SK-N-SH treated with all-trans-retinoic acid at 6 μM for 48 hours (cell line): ENCODE results near the gene EIF3M.

Experiments used
- ARNTL ChIP-seq: fragments of 450-650 bp; formaldehyde crosslinking; IDR thresholded peaks from 2 replicates; pipeline ENCODE4 v1.5.0; 2020; ENCODE audit warnings: low read depth, mild to moderate bottlenecking, moderate library complexity, borderline replicate concordance
- ESRRG ChIP-seq: fragments of 250-450 bp; sonication (Bioruptor Pico); IDR thresholded peaks from 2 replicates; pipeline ENCODE4 v1.6.1; 2021; ENCODE audit warnings: mild to moderate bottlenecking
- ISL1 ChIP-seq: fragments of 250-450 bp; sonication (Bioruptor Pico); IDR thresholded peaks from 2 replicates; pipeline ENCODE4 v2.1.2; 2022; ENCODE audit warnings: mild to moderate bottlenecking, moderate library complexity
- PATZ1 ChIP-seq: fragments of 250-450 bp; sonication (Bioruptor Pico); IDR thresholded peaks from 2 replicates; pipeline ENCODE4 v1.8.0; 2020; ENCODE audit warnings: mild to moderate bottlenecking, moderate library complexity, borderline replicate concordance
- PPARA ChIP-seq: fragments of 250-450 bp; sonication (Bioruptor Pico); IDR thresholded peaks from 2 replicates; pipeline ENCODE4 v1.5.0; 2020; ENCODE audit warnings: mild to moderate bottlenecking, borderline replicate concordance
- SNAI2 ChIP-seq: fragments of 250-450 bp; sonication (Bioruptor Pico); IDR thresholded peaks from 2 replicates; pipeline ENCODE4 v1.5.0; 2020; ENCODE audit warnings: mild to moderate bottlenecking, moderate library complexity
- ZFP3 ChIP-seq: fragments of 250-450 bp; sonication (Bioruptor Pico); IDR thresholded peaks from 2 replicates; pipeline ENCODE4 v1.5.0; 2020; ENCODE audit warnings: mild to moderate bottlenecking, moderate library complexity
- ZFP30 ChIP-seq: fragments of 450-650 bp; formaldehyde crosslinking; IDR thresholded peaks from 2 replicates; pipeline ENCODE4 v1.5.0; 2022; ENCODE audit warnings: mild to moderate bottlenecking, moderate library complexity

GRCh38 chr11:32550207-32550606 lies 33.4 kb upstream of the EIF3M start:
- TF ChIP-seq ZFP3 (no peak), SNAI2 (CRISPR knock-in tag) (no peak), PPARA (CRISPR knock-in tag) (no peak), ESRRG (CRISPR knock-in tag) (no peak), ARNTL (CRISPR knock-in tag) (no peak), PATZ1 (CRISPR knock-in tag) (no peak), ISL1 (no peak), ZFP30 (CRISPR knock-in tag) (no peak)
